Astrocyte of the hippocampus (primary cell): ENCODE measurements around the gene NAGA.
"Not testable (repeated sequence)": the region's sequence is repeated elsewhere in the genome, so short reads cannot be mapped to it uniquely, and the experiment has no call there.

Source experiments
- DNase-seq: peaks from one replicate; pipeline ENCODE4 v3.0.0; 2011; ENCODE audit warnings: low read depth, low spot score

The NAGA gene

GRCh38 chr22:42070517-42071422, at the start of gene NAGA:
TSS of gene NAGA (minus strand) at chr22:42070812. CDS start at chr22:42070297, 515 bp downstream.
- DNase-seq: peak; percentile 98

- DNase-seq: no peak
These were observed 46.3 kb upstream of the NAGA start for GRCh38 chr22:42116848-42117424.

GRCh38 chr22:42115420-42115830, 44.8 kb upstream of the NAGA start:
- DNase-seq: not testable (repeated sequence)

- DNase-seq: no peak
These were observed 44.1 kb upstream of the NAGA start for GRCh38 chr22:42114721-42115120.

GRCh38 chr22:42112793-42113192, 42.2 kb upstream of the NAGA start:
- DNase-seq: not testable (repeated sequence)

- no peak for DNase-seq
These were observed 41.2 kb upstream of the NAGA start for GRCh38 chr22:42111798-42112197.

GRCh38 chr22:42108848-42109247, 38.2 kb upstream of the NAGA start:
- no peak for DNase-seq

- not testable (repeated sequence) for DNase-seq
These were observed 33.8 kb upstream of the NAGA start for GRCh38 chr22:42104332-42104860.

GRCh38 chr22:42101199-42101598, 30.6 kb upstream of the NAGA start:
- DNase-seq: no peak

- DNase-seq: no peak
These were observed 20.8 kb upstream of the NAGA start for GRCh38 chr22:42091455-42091782.

GRCh38 chr22:42090596-42091454, 20.2 kb upstream of the NAGA start, which contains the start of gene NDUFA6:
TSS of gene NDUFA6 (minus strand) at chr22:42090772. CDS start at chr22:42090744, 28 bp downstream.
- peak; percentile 99 for DNase-seq

GRCh38 chr22:42086051-42086450, 15.4 kb upstream of the NAGA start:
- no peak for DNase-seq

GRCh38 chr22:42084874-42085273, 14.3 kb upstream of the NAGA start:
- DNase-seq: no peak

GRCh38 chr22:42083119-42083518, 12.5 kb upstream of the NAGA start:
- no peak for DNase-seq

GRCh38 chr22:42080287-42080686, 9.7 kb upstream of the NAGA start:
- DNase-seq: peak; percentile 59

- DNase-seq: peak; percentile 99
These were observed 9.0 kb upstream of the NAGA start, which contains the start of gene SMDT1 for GRCh38 chr22:42079319-42080251. TSS of gene SMDT1 (plus strand) at chr22:42079700. CDS start at chr22:42079769, 69 bp downstream.

- DNase-seq: no peak
These were observed 8.1 kb upstream of the NAGA start for GRCh38 chr22:42078469-42079318.

GRCh38 chr22:42077486-42078125, 7.0 kb upstream of the NAGA start:
- DNase-seq: no peak
